Tibial artery (tissue), 4 donors: ENCODE measurements around the gene SLC25A52.

Experiments
- DNase-seq, 2 donors: peaks; one replicate each; pipeline ENCODE4 v3.0.0-alpha.2; 2019
- H3K27ac ChIP-seq, 2 donors: fragments of 200-600 bp; sonication (generic) in 1 of 2; 1 replicate in 1 of 2; 2 replicates in 1 of 2; pipeline ENCODE4 v1.5.1; 2018 to 2019; ENCODE audit warnings: mild to moderate bottlenecking in 1 of 2
- H3K27me3 ChIP-seq, 2 donors: fragments of 200-600 bp; sonication (generic) in 1 of 2; one replicate each; pipeline versions ENCODE4 v1.5.1 to v1.6.0; 2016 to 2019
- H3K36me3 ChIP-seq, 3 donors: fragments of 200-600 bp; sonication (generic) in 2 of 3; one replicate each; pipeline ENCODE4 v1.5.1; 2016 to 2019; ENCODE audit warnings: mild to moderate bottlenecking in 2 of 3
- H3K4me1 ChIP-seq, 4 donors: fragments of 200-600 bp; sonication (generic) in 2 of 4; 1 replicate in 3 of 4; 2 replicates in 1 of 4; pipeline ENCODE4 v1.5.1; 2016 to 2019
- H3K4me3 ChIP-seq, 2 donors: fragments of 200-600 bp; sonication (generic) in 1 of 2; 1 replicate in 1 of 2; 2 replicates in 1 of 2; pipeline ENCODE4 v1.5.1; 2018 to 2019; ENCODE audit warnings: mild to moderate bottlenecking in 2 of 2
- H3K9me3 ChIP-seq, 3 donors: fragments of 200-600 bp; sonication (generic) in 1 of 3; one replicate each; pipeline ENCODE4 v1.5.1; 2016 to 2019
- CTCF ChIP-seq, 2 experiments: fragments of 200-600 bp in 1 of 2; fragments of 450-650 bp in 1 of 2; IDR thresholded peaks; one replicate each; pipeline ENCODE4 v1.5.1; 2017 to 2019; ENCODE audit warnings: antibody characterized with exemption in 2 of 2, mild to moderate bottlenecking in 1 of 2, moderate library complexity in 1 of 2
- intact Hi-C: fragments of 100-400 bp; cut with DNase I; formaldehyde crosslinking; loops from one replicate; pipeline ENCODE4 v1.15.0; 2023; ENCODE audit warnings: low total_unique reads

Gene SLC25A52

GRCh38 chr18:31716362-31716761, 44.3 kb downstream of the SLC25A52 start:
- TF ChIP-seq CTCF (IDR thresholded peaks at IDR 0.05): no peak
- Histone ChIP-seq H3K4me3 (no peak overlapping the region), H3K27ac (no peak overlapping the region), H3K4me1 (no peaks in the 10 kb centered on the region), H3K27me3 (no peaks in the 10 kb centered on the region), H3K9me3 (no peaks in the 10 kb centered on the region), H3K36me3 (no peaks in the 10 kb centered on the region)
- DNase-seq: no peak
- intact Hi-C loops: no loop called here

DNA sequence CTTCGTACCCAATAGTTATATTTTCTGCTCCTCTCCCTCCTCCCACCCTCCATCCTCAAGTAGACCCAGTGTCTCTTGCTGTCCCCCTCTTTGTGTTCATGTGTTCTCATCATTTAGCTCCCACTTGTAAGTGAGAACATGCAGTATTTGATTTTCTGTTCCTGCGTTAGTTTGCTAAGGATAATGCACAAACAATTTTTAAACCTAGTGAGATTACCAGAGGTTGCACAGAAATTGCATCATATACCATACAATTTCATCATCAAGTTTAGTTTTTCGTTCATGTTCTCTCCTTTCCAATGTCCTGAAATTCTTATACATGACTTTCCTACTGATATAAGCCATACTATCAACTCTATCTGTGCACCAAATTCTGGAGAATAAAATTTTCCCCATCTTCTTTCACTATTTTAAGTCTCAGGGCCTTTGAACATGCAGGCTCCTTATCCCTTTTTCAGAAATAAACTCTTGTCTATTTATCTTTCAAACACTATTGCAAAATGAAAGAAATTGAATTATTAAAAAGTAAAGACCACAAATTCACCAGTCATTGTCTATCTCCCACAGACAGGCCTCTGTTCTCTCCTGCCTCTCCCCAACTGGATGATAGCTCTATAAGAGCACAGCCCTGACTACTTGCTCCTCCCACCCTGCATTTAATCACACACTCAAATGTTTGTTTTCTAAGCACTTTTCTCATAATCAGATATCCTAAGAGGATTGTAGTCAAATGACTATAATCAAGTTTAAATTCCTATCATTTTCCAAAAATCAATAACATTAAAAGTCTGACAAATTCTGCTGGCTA, 49.1 kb downstream of the SLC25A52 start:
- Histone ChIP-seq H3K36me3 (no peaks in the 10 kb centered on the region), H3K27ac (no peak overlapping the region), H3K27me3 (no peaks in the 10 kb centered on the region), H3K4me3 (no peak overlapping the region), H3K4me1 (no peaks in the 10 kb centered on the region), H3K9me3 (no peaks in the 10 kb centered on the region)
- DNase-seq: no peak
- intact Hi-C loops: no loop called here
- TF ChIP-seq CTCF (IDR thresholded peaks at IDR 0.05): no peak

DNA sequence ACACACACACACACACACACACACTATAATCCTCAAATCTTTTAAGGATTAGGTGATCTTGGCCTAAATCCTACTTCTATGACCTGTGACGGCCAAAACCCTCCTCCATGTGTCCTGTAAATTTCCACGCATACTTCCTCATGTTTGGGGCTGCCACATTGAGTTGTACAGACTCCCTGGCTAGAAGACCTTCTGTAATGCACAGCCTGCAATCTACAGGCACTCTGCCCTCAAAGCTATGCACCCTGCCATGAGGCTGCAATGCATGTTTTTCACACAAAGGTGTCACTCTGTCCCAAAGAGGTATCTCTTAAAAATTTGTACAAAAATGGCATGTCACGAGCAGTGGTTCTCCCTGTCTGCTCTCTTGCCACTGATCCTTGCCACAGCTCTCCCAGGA, 49.9 kb downstream of the SLC25A52 start:
- intact Hi-C loops: no loop called here
- H3K36me3 ChIP-seq: no peaks in the 10 kb centered on the region
- no peak for DNase-seq
- H3K27ac ChIP-seq: no peak overlapping the region
- H3K4me1 ChIP-seq: no peaks in the 10 kb centered on the region
- no peaks in the 10 kb centered on the region for H3K9me3 ChIP-seq
- H3K27me3 ChIP-seq: no peaks in the 10 kb centered on the region
- TF ChIP-seq CTCF (IDR thresholded peaks at IDR 0.05): no peak
- H3K4me3 ChIP-seq: no peak overlapping the region
